Osteocyte (in vitro differentiated cells): ENCODE results near the gene C9. TPM values are rescaled to one million over a fixed set of nuclear protein-coding genes. Genes with fewer than 3 reads are reported as not detected.

Source experiments
- DNase-seq: peaks from one replicate; pipeline ENCODE4 v3.0.0; 2021; ENCODE audit warnings: mixed read lengths; ENCODE audit not compliant: unreplicated experiment; ENCODE audit errors: extremely low spot score
- H3K27ac Mint-ChIP-seq: one replicate; pipeline ENCODE4 v1.8.0; 2021; ENCODE audit warnings: mild to moderate bottlenecking, mixed read lengths; ENCODE audit not compliant: unreplicated experiment
- H3K27me3 Mint-ChIP-seq: one replicate; pipeline ENCODE4 v1.8.0; 2021; ENCODE audit warnings: mixed read lengths; ENCODE audit not compliant: unreplicated experiment
- H3K36me3 Mint-ChIP-seq: one replicate; pipeline ENCODE4 v1.8.0; 2021; ENCODE audit warnings: mixed read lengths; ENCODE audit not compliant: unreplicated experiment
- H3K4me1 Mint-ChIP-seq: one replicate; pipeline ENCODE4 v1.8.0; 2021; ENCODE audit warnings: mixed read lengths; ENCODE audit not compliant: unreplicated experiment
- H3K4me3 Mint-ChIP-seq: one replicate; pipeline ENCODE4 v1.8.0; 2021; ENCODE audit warnings: mild to moderate bottlenecking, moderate library complexity, mixed read lengths; ENCODE audit not compliant: unreplicated experiment
- H3K9me3 Mint-ChIP-seq: one replicate; pipeline ENCODE4 v1.8.0; 2021; ENCODE audit warnings: mixed read lengths; ENCODE audit not compliant: unreplicated experiment
- total RNA-seq: library from RNA; stranded (reverse); gene quantifications from 2 replicates; pipeline ENCODE4 v1.2.1, GENCODE V29; 2021
- TF ChIP-seq, protein P1 (sequence below): fragments of 200-600 bp; sonication (generic); IDR thresholded peaks from 2 replicates; pipeline ENCODE4 v1.5.0; 2021; ENCODE audit warnings: antibody characterized with exemption, mild to moderate bottlenecking, moderate library complexity

Gene C9
- total RNA-seq, 1 donor from 2014 or later, result not detected

DNA sequence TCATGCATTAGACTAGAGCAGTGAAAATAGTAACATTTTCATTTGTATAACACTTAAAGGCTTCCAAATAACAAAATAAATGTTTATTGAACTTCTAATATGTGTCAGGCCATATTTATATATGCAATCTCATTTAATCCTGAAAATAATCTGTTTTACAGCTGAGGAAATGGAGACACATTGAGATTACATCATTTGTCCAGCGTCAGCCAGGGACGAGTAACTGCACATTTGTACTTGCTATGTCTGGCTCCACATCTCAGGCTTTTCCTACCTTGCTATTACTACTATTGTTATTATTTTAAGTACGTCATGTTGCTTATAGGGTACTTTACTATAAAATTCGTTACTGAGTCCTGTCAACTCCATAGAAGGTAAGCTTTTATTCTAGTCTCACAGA is 3.8 kb upstream of the C9 start:
- no peak overlapping the region for H3K27ac Mint-ChIP-seq
- TF ChIP-seq, protein P1, sequence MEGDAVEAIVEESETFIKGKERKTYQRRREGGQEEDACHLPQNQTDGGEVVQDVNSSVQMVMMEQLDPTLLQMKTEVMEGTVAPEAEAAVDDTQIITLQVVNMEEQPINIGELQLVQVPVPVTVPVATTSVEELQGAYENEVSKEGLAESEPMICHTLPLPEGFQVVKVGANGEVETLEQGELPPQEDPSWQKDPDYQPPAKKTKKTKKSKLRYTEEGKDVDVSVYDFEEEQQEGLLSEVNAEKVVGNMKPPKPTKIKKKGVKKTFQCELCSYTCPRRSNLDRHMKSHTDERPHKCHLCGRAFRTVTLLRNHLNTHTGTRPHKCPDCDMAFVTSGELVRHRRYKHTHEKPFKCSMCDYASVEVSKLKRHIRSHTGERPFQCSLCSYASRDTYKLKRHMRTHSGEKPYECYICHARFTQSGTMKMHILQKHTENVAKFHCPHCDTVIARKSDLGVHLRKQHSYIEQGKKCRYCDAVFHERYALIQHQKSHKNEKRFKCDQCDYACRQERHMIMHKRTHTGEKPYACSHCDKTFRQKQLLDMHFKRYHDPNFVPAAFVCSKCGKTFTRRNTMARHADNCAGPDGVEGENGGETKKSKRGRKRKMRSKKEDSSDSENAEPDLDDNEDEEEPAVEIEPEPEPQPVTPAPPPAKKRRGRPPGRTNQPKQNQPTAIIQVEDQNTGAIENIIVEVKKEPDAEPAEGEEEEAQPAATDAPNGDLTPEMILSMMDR, result no peak
- no peaks in the 10 kb centered on the region for H3K9me3 Mint-ChIP-seq
- DNase-seq, result no peak
- H3K4me3 Mint-ChIP-seq, result no peak overlapping the region
- H3K27me3 Mint-ChIP-seq, result no peaks in the 10 kb centered on the region
- no peaks in the 10 kb centered on the region for H3K4me1 Mint-ChIP-seq
- peaks cover 26% of the 10 kb centered on the region for H3K36me3 Mint-ChIP-seq

- H3K27ac Mint-ChIP-seq, result no peak overlapping the region
- H3K27me3 Mint-ChIP-seq, result no peaks in the 10 kb centered on the region
- peaks cover 22% of the 10 kb centered on the region for H3K36me3 Mint-ChIP-seq
- no peaks in the 10 kb centered on the region for H3K9me3 Mint-ChIP-seq
- no peak overlapping the region for H3K4me3 Mint-ChIP-seq
- TF ChIP-seq, protein P1, result no peak
- no peaks in the 10 kb centered on the region for H3K4me1 Mint-ChIP-seq
- no peak for DNase-seq
These were observed 3.4 kb upstream of the C9 start for GRCh38 chr5:39367711-39368110.

DNA sequence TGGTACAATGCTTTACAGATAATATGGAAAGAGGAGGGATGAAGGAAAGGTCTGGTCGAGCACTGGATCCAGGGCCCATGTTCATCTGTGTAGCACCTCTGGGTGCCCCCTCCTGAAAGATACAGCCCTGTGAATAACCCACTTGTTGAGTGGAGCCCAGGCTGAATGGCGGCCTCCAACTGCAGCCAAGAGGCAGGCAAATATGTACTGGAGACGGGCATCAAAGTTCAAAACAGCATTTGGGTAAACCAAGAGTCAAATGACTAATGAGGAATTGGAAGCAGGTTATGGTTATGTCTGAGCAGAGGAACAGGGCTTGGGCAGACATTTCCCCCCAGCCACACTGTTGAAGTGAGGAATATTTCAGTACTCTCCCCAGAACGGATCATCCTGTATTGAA is 1.1 kb downstream of the C9 start:
- Mint-ChIP-seq H3K27me3 (no peaks in the 10 kb centered on the region), H3K36me3 (no peaks in the 10 kb centered on the region), H3K9me3 (no peaks in the 10 kb centered on the region), H3K27ac (no peak overlapping the region), H3K4me3 (no peak overlapping the region), H3K4me1 (peaks cover 6% of the 10 kb centered on the region)
- DNase-seq, result no peak
- TF ChIP-seq, protein P1, result no peak

DNA sequence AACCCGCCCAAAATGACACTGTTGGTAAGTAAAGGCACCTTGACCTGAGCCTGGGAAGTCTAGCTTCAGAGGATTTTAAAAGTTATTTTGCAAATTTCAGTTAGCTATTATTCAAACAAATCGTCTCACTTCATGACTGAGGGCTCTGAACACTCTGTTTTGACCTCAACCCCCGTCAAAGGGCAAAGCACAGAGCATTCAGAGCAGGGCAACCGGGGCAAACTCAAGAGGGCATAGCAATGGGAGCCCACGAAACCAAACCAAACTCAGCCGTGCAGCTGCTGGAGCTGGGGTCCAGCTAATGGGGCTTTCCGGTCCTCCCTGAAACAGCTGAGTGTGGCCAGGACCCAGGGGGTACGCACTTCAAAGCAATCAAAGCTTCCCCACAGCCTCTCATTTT is 1.6 kb downstream of the C9 start:
- no peaks in the 10 kb centered on the region for H3K27me3 Mint-ChIP-seq
- TF ChIP-seq, protein P1, result no peak
- H3K27ac Mint-ChIP-seq, result no peak overlapping the region
- peaks cover 6% of the 10 kb centered on the region for H3K4me1 Mint-ChIP-seq
- no peak overlapping the region for H3K4me3 Mint-ChIP-seq
- H3K9me3 Mint-ChIP-seq, result no peaks in the 10 kb centered on the region
- H3K36me3 Mint-ChIP-seq, result no peaks in the 10 kb centered on the region
- no peak for DNase-seq

- no peaks in the 10 kb centered on the region for H3K27me3 Mint-ChIP-seq
- TF ChIP-seq, protein P1, result no peak
- no peaks in the 10 kb centered on the region for H3K9me3 Mint-ChIP-seq
- peaks cover 6% of the 10 kb centered on the region for H3K4me1 Mint-ChIP-seq
- H3K4me3 Mint-ChIP-seq, result no peak overlapping the region
- DNase-seq, result no peak
- no peak overlapping the region for H3K27ac Mint-ChIP-seq
- no peaks in the 10 kb centered on the region for H3K36me3 Mint-ChIP-seq
These were observed 3.0 kb downstream of the C9 start for GRCh38 chr5:39361306-39361705.
